Thoracic aorta (tissue), 2 donors: ENCODE results near the gene ITGAL. TPM values are rescaled to one million over a fixed set of nuclear protein-coding genes. Genes with fewer than 3 reads are reported as not detected.
"Not testable (repeated sequence)": the region's sequence is repeated elsewhere in the genome, so short reads cannot be mapped to it uniquely, and the experiment has no call there.

Experiments used
- ATAC-seq: fragments of 150-250 bp; one replicate; pipeline ENCODE4 v1.8.0; 2017; ENCODE audit warnings: low read depth; ENCODE audit not compliant: insufficient number of reproducible peaks, low FRiP score
- DNase-seq: peaks from one replicate; pipeline ENCODE4 v3.0.0-alpha.2; 2020; ENCODE audit warnings: low spot score
- H3K27ac ChIP-seq, 2 donors: fragments of 200-600 bp; sonication (generic); 1 replicate in 1 of 2; 2 replicates in 1 of 2; pipeline ENCODE4 v1.5.1; 2016; ENCODE audit warnings: mild to moderate bottlenecking in 2 of 2, moderate library complexity in 2 of 2
- H3K27me3 ChIP-seq: fragments of 200-600 bp; sonication (generic); replicated peaks from 2 replicates; pipeline ENCODE4 v1.6.0; 2016; ENCODE audit warnings: mild to moderate bottlenecking; ENCODE audit not compliant: insufficient read depth
- H3K36me3 ChIP-seq: fragments of 200-600 bp; sonication (generic); one replicate; pipeline ENCODE4 v1.5.1; 2016
- H3K4me1 ChIP-seq, 2 donors: fragments of 200-600 bp; sonication (generic); 1 replicate in 1 of 2; 2 replicates in 1 of 2; pipeline versions ENCODE4 v1.5.1 to v1.6.0; 2016; ENCODE audit warnings: low read depth in 2 of 2, mild to moderate bottlenecking in 1 of 2; ENCODE audit not compliant: control insufficient read depth in 1 of 2
- H3K4me3 ChIP-seq: fragments of 200-600 bp; sonication (generic); 2 replicates; pipeline ENCODE4 v1.5.1; 2016; ENCODE audit warnings: mild to moderate bottlenecking
- H3K9me3 ChIP-seq: fragments of 200-600 bp; sonication (generic); 2 replicates; pipeline ENCODE4 v1.5.1; 2016
- total RNA-seq, 2 donors: library from RNA; depleted of rRNA; stranded (reverse); fragments of >200 nt; gene quantifications; one replicate each; pipeline versions ENCODE4 v1.1.0 to v1.2.3, GENCODE V29; 2016
- TF ChIP-seq, protein P1 (sequence below): fragments of 200-600 bp; sonication (generic); IDR thresholded peaks from one replicate; pipeline ENCODE4 v1.5.1; 2019; ENCODE audit warnings: antibody characterized with exemption

ITGAL gene
- total RNA-seq, 2 donors from 2014 or later: 3.2 to 5.4 TPM

DNA sequence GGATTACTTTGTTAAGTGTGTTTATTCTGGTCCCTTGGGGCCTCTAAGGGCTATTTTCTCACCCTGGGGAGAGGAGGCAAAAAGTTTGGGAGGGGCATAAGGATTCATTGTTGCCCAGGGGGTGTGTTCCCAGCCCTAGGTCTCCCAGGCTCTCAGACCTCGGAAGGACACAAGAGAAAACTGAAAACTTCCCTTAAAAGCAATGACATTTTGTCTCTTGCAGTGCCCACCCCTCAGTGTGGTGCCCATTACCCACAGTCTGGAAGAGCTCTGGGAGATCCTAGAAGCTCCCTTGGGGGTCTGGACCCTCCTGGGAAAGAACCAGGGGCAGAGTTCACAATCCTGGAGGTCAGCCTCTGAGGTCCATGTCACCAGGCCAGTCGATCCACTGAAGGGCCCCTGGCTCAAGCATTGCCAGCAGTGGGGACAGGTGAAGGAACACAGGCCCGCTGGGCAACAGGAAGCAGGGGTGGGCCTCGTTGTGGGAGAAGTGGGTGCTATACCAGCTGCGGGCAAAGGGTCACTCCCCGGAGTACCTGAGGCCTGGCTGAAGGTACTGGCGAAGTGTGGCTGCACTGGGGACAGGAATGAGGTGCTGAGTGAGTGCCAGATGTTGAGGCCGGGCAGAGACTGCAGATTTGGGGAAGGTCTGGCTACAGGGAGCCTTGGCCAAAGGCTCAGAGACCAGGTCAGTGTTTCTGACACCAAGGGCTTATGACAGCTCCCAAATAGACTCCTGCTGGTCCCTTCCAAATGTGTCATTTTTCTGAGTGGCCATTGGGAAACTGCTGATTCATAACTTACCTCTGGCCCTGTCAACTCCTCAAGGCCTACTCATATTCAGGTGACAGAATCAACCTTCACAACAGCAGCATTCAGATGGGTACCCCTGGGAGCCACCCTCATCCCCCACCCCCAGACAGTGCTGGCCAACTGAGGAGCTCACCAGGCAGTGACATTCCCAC, 66.7 kb downstream of the ITGAL start:
- H3K36me3 ChIP-seq: no peaks in the 10 kb centered on the region
- H3K9me3 ChIP-seq: no peaks in the 10 kb centered on the region
- TF ChIP-seq, protein P1, sequence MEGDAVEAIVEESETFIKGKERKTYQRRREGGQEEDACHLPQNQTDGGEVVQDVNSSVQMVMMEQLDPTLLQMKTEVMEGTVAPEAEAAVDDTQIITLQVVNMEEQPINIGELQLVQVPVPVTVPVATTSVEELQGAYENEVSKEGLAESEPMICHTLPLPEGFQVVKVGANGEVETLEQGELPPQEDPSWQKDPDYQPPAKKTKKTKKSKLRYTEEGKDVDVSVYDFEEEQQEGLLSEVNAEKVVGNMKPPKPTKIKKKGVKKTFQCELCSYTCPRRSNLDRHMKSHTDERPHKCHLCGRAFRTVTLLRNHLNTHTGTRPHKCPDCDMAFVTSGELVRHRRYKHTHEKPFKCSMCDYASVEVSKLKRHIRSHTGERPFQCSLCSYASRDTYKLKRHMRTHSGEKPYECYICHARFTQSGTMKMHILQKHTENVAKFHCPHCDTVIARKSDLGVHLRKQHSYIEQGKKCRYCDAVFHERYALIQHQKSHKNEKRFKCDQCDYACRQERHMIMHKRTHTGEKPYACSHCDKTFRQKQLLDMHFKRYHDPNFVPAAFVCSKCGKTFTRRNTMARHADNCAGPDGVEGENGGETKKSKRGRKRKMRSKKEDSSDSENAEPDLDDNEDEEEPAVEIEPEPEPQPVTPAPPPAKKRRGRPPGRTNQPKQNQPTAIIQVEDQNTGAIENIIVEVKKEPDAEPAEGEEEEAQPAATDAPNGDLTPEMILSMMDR: no peak
- H3K27ac ChIP-seq: no peak overlapping the region
- no peak overlapping the region for H3K4me3 ChIP-seq
- H3K4me1 ChIP-seq: peaks cover 8 to 12% of the 10 kb centered on the region in 2 donors
- ATAC-seq (no peak), DNase-seq (no peak)
- H3K27me3 ChIP-seq: no peaks in the 10 kb centered on the region

DNA sequence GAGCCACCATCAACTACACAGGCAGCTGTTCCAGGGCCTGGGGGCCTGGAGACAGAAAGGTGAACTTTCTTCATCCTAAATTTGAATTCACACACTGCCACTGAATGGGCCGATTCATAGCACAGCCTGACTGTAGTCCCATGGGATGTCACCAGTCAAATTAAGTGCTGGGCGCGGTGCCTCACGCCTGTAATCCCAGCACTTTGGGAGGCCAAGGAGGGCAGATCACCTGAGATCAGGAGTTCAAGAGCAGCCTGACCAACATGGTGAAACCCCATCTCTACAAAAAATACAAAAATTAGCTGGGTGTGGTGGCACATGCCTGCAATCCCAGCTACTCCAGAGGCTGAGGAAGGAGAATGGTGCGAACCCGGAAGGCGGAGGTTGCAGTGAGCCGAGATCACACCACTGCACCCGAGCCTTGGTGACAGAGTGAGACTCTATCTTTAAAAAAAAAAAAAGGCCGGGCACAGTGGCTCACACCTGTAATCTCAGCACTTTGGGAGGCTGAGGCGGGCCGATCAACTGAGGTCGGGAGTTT, 67.5 kb downstream of the ITGAL start:
- H3K4me1 ChIP-seq: peaks cover 8 to 12% of the 10 kb centered on the region in 2 donors
- H3K4me3 ChIP-seq, ATAC-seq, H3K9me3 ChIP-seq, H3K36me3 ChIP-seq, DNase-seq, H3K27ac ChIP-seq, H3K27me3 ChIP-seq: not testable (repeated sequence)

DNA sequence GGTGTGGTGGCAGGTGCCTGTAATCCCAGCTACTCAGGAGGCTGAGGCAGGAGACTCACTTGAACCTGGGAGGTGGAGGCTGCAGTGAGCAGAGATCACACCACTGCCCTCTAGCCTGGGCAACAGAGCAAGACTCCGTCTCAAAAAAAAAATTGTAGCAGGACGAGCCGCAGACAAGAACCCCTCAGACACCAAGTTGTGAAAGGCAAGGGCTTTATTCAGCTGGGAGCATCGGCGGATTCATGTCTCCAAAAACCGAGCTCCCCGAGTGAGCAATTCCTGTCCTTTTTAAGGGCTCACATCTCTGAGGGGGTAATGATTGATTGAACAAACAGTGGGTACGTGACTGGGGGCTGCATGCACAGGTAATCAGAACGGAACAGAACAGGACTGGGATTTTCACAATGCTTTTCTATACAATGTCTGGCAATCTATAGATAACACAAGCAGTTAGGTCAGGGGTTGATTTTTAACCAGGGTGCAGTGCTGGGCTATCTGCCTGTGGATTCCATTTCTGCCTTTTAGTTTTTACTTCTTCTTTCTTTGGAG, 68.4 kb downstream of the ITGAL start:
- not testable (repeated sequence) for H3K36me3 ChIP-seq, DNase-seq, ATAC-seq, H3K4me1 ChIP-seq, H3K27ac ChIP-seq, H3K4me3 ChIP-seq, H3K9me3 ChIP-seq, H3K27me3 ChIP-seq

DNA sequence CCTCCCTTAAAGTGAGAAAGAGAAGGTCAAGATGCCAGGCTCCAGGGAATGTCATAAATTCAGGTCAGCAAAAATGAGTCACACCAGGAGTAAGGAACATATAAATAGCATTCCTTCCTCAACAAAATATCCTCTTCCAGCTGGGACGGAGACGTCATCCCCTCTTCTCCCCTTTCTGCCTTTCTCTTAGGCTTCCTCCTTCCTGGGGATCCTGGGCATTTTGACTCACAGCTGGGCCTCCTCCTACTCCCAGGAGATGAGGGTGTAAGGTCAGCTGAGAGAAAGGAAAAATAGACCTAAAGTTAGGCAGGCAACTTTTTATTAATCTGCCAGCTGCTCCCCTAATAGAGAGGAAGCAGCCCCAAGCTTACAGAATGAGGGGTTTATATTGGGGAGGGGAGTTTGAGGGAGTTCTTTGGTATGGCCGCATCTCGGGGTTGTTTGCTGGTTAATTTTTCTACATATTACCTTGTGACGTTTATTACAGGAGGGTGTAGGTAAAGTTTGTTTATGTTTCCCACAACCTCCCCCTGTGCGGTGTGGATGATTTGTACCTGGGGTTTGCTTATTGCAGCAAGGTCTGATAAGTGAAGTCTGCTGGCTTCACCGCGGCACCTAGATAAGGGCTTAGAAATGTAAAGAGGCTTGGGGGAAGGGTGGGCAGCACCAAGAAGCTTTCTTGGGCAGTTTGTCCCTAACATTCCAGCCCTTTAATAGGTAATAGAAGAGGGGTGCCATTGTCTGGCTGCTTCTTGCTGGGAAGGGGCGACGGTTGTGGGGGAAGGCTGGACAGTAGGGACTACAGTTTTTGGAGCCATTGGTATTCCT, 69.2 kb downstream of the ITGAL start:
- no peak for ATAC-seq
- H3K4me1 ChIP-seq: no peaks in the 10 kb centered on the region
- no peaks in the 10 kb centered on the region for H3K27me3 ChIP-seq
- H3K36me3 ChIP-seq: no peaks in the 10 kb centered on the region
- no peaks in the 10 kb centered on the region for H3K9me3 ChIP-seq
- DNase-seq: no peak
- H3K27ac ChIP-seq: no peak overlapping the region
- TF ChIP-seq, protein P1: no peak
- no peak overlapping the region for H3K4me3 ChIP-seq

DNA sequence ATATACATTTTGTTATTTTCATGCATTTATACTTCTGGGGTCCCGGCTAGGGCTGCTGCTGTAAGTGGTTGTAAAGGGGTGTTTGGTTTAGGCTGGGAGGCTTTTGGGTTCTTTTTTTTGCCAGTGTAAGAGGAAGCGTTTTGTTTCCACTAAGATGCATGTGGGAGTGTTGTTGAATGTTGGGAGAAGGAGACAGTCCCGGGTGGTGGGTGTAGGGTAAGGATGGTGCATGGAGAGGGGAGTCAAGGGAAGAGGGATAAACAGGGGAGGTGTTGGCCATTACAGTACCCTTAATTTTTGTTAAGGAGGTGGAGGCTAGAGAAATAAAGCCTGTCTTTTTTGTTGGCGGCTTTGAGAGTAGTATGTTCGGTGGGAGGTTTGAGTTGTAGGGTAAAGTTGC, 70.5 kb downstream of the ITGAL start:
- no peak overlapping the region for H3K27ac ChIP-seq
- ATAC-seq (no peak), DNase-seq (no peak)
- no peaks in the 10 kb centered on the region for H3K4me1 ChIP-seq
- H3K9me3 ChIP-seq: no peaks in the 10 kb centered on the region
- H3K27me3 ChIP-seq: no peaks in the 10 kb centered on the region
- no peaks in the 10 kb centered on the region for H3K36me3 ChIP-seq
- TF ChIP-seq, protein P1: no peak
- H3K4me3 ChIP-seq: no peak overlapping the region
